ENCODE data around the gene COL4A1.
"Not testable (repeated sequence)": the region's sequence is repeated elsewhere in the genome, so short reads cannot be mapped to it uniquely, and the experiment has no call there.

The COL4A1 gene

DNA sequence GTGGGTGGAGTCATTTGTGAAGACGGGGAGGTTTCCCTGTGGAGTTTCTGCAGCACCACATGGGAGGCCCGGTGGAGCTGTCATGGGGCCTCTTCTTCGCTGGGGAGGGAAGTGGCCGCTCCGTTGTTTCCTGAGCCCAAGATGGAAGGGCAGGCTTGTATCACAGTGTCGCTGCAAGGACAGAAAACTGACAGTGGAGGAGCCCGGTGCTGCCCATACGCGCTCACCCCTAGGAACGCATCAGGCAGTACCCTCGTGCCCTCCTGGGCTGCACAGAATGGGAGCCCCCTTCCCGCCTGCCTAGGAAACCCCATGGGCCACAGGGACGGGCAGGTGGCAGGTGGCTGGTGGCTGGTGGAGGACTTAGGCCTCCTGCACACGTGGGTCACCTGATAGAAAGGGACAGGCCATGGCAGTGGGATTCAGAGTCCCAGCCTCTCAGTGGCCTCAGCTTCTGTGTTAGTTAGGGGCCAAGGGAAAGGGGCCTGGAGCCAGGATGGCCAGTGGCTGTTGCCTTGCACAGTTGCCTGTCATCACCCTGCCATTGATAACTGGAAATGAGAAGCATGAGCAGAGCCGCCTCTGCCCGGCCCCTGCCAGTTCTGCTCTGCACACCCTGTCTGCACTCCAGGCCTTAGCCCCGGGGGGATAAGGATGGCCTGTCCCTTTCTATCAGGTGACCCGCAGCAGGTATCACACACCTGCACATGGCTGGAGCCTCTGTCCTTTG is 7.7 kb upstream of the COL4A1 start:
- no peak overlapping the region for H3K4me2 ChIP-seq (ENCODE audit: low read length)
- H3K9me3 ChIP-seq (ENCODE audit: low read length) = no peaks in the 10 kb centered on the region
- H3K27me3 ChIP-seq (ENCODE audit: insufficient read depth, low read length) = peaks cover 18% of the 10 kb centered on the region; the same call in 1 of the 2 replicates
- TF ChIP-seq CTCF (IDR thresholded peaks at IDR 0.05; ENCODE audit: low read length) (no peak), EZH2 (IDR thresholded peaks at IDR 0.05; ENCODE audit: borderline replicate concordance, low read length) (no peak)
- no peaks in the 10 kb centered on the region for H3K9me2 ChIP-seq (ENCODE audit: low read depth, low read length)
- H2AFZ ChIP-seq (ENCODE audit: low read length) = no peak overlapping the region
- H3K4me3 ChIP-seq (ENCODE audit: low read depth, low read length, poor library complexity, severe bottlenecking) = no peak overlapping the region
- no peak overlapping the region for H3K9ac ChIP-seq (ENCODE audit: low read length)
- H3F3A ChIP-seq (ENCODE audit: insufficient read depth, low read length) = no peaks in the 10 kb centered on the region
- no peaks in the 10 kb centered on the region for H4K20me1 ChIP-seq (ENCODE audit: insufficient read depth, low read length)
- no peaks in the 10 kb centered on the region for H3K36me3 ChIP-seq (ENCODE audit: insufficient read depth, low read length)
- no peak overlapping the region for H3K27ac ChIP-seq (ENCODE audit: low read depth, low read length, poor library complexity, severe bottlenecking)
- no peaks in the 10 kb centered on the region for H3K79me2 ChIP-seq (ENCODE audit: insufficient read depth, low read length)
- no peaks in the 10 kb centered on the region for H3K4me1 ChIP-seq (ENCODE audit: insufficient read depth, low read length, severe bottlenecking)

- H3K27me3 ChIP-seq (ENCODE audit: insufficient read depth, low read length) = peaks cover 18% of the 10 kb centered on the region; the same call in 1 of the 2 replicates
- H3K4me3 ChIP-seq (ENCODE audit: low read depth, low read length, poor library complexity, severe bottlenecking); H3K9ac ChIP-seq (ENCODE audit: low read length); H3K79me2 ChIP-seq (ENCODE audit: insufficient read depth, low read length); H3K4me2 ChIP-seq (ENCODE audit: low read length); H3K9me2 ChIP-seq (ENCODE audit: low read depth, low read length); H3K27ac ChIP-seq (ENCODE audit: low read depth, low read length, poor library complexity, severe bottlenecking); H4K20me1 ChIP-seq (ENCODE audit: insufficient read depth, low read length); H2AFZ ChIP-seq (ENCODE audit: low read length); H3K36me3 ChIP-seq (ENCODE audit: insufficient read depth, low read length); H3F3A ChIP-seq (ENCODE audit: insufficient read depth, low read length); H3K4me1 ChIP-seq (ENCODE audit: insufficient read depth, low read length, severe bottlenecking); H3K9me3 ChIP-seq (ENCODE audit: low read length): not testable (repeated sequence)
Measured at GRCh38 chr13:110313733-110314132, 6.8 kb upstream of the COL4A1 start.

DNA sequence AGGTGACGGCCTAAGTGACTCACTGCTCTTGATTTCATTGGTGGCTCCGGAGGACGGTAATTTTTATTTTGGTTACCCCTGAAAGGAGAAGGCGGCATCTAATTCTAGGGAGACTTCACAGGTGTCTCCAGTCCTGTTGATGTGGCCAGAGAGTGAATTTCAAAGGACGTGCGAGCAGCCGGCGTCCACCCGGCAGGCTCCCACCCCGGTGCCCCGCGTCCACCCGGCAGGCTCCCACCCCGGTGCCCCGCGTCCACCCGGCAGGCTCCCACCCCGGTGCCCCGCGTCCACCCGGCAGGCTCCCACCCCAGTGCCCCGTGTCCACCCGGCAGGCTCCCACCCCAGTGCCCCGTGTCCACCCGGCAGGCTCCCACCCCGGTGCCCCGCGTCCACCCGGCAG is 6.3 kb upstream of the COL4A1 start:
- H3F3A ChIP-seq (ENCODE audit: insufficient read depth, low read length); H3K9me3 ChIP-seq (ENCODE audit: low read length); H3K36me3 ChIP-seq (ENCODE audit: insufficient read depth, low read length); H3K4me3 ChIP-seq (ENCODE audit: low read depth, low read length, poor library complexity, severe bottlenecking); H2AFZ ChIP-seq (ENCODE audit: low read length); H3K4me2 ChIP-seq (ENCODE audit: low read length); H3K9me2 ChIP-seq (ENCODE audit: low read depth, low read length); H3K27ac ChIP-seq (ENCODE audit: low read depth, low read length, poor library complexity, severe bottlenecking); H3K79me2 ChIP-seq (ENCODE audit: insufficient read depth, low read length); H3K9ac ChIP-seq (ENCODE audit: low read length); H3K4me1 ChIP-seq (ENCODE audit: insufficient read depth, low read length, severe bottlenecking); H4K20me1 ChIP-seq (ENCODE audit: insufficient read depth, low read length): not testable (repeated sequence)
- H3K27me3 ChIP-seq (ENCODE audit: insufficient read depth, low read length) = peaks cover 18% of the 10 kb centered on the region; the same call in 1 of the 2 replicates

GRCh38 chr13:110312339-110313031 is 5.5 kb upstream of the COL4A1 start:
- Histone ChIP-seq H3F3A (ENCODE audit: insufficient read depth, low read length) (no peaks in the 10 kb centered on the region), H3K27me3 (ENCODE audit: insufficient read depth, low read length) (peaks cover 18% of the 10 kb centered on the region; the same call in 1 of the 2 replicates), H3K27ac (ENCODE audit: low read depth, low read length, poor library complexity, severe bottlenecking) (no peak overlapping the region), H2AFZ (ENCODE audit: low read length) (no peak overlapping the region), H3K4me3 (ENCODE audit: low read depth, low read length, poor library complexity, severe bottlenecking) (no peak overlapping the region), H3K9ac (ENCODE audit: low read length) (no peak overlapping the region), H4K20me1 (ENCODE audit: insufficient read depth, low read length) (no peaks in the 10 kb centered on the region), H3K36me3 (ENCODE audit: insufficient read depth, low read length) (no peaks in the 10 kb centered on the region), H3K9me2 (ENCODE audit: low read depth, low read length) (no peaks in the 10 kb centered on the region), H3K4me1 (ENCODE audit: insufficient read depth, low read length, severe bottlenecking) (no peaks in the 10 kb centered on the region), H3K4me2 (ENCODE audit: low read length) (no peak overlapping the region), H3K9me3 (ENCODE audit: low read length) (no peaks in the 10 kb centered on the region), H3K79me2 (ENCODE audit: insufficient read depth, low read length) (no peaks in the 10 kb centered on the region)
- TF ChIP-seq EZH2 (IDR thresholded peaks at IDR 0.05; ENCODE audit: borderline replicate concordance, low read length) (no peak), CTCF (IDR thresholded peaks at IDR 0.05; ENCODE audit: low read length) (no peak)

Measured in OCI-LY1 (cell line).